Glutamatergic neuron (in vitro differentiated cells): ENCODE data around the gene FLCN. TPM values are rescaled to one million over a fixed set of nuclear protein-coding genes. Genes with fewer than 3 reads are reported as not detected.
"Not testable (repeated sequence)": the region's sequence is repeated elsewhere in the genome, so short reads cannot be mapped to it uniquely, and the experiment has no call there.

ENCODE experiments used
- DNase-seq: peaks from one replicate; pipeline ENCODE4 v3.0.0; 2022
- H3K27ac Mint-ChIP-seq: one replicate; pipeline ENCODE4 v1.8.0; 2020; ENCODE audit warnings: mild to moderate bottlenecking, mixed read lengths, inconsistent platforms; ENCODE audit not compliant: unreplicated experiment
- H3K27me3 Mint-ChIP-seq: one replicate; pipeline ENCODE4 v1.8.0; 2020; ENCODE audit warnings: mild to moderate bottlenecking, moderate library complexity, mixed read lengths, inconsistent platforms; ENCODE audit not compliant: unreplicated experiment
- H3K36me3 Mint-ChIP-seq: one replicate; pipeline ENCODE4 v1.8.0; 2020; ENCODE audit warnings: mild to moderate bottlenecking, mixed read lengths, inconsistent platforms; ENCODE audit not compliant: unreplicated experiment
- H3K4me1 Mint-ChIP-seq: one replicate; pipeline ENCODE4 v1.8.0; 2020; ENCODE audit warnings: mild to moderate bottlenecking, low read depth, mixed read lengths, inconsistent platforms; ENCODE audit not compliant: unreplicated experiment
- H3K4me3 Mint-ChIP-seq: one replicate; pipeline ENCODE4 v1.8.0; 2020; ENCODE audit warnings: mild to moderate bottlenecking, mixed read lengths, inconsistent platforms; ENCODE audit not compliant: unreplicated experiment
- H3K9me3 Mint-ChIP-seq: one replicate; pipeline ENCODE4 v1.8.0; 2020; ENCODE audit warnings: mild to moderate bottlenecking, moderate library complexity, mixed read lengths, inconsistent platforms; ENCODE audit not compliant: unreplicated experiment
- CTCF ChIP-seq: fragments of 200-600 bp; sonication (generic); IDR thresholded peaks from one replicate; pipeline ENCODE4 v1.5.0; 2021; ENCODE audit not compliant: partially characterized antibody, unreplicated experiment
- total RNA-seq: library from RNA; stranded (reverse); fragmentation: NEBNext Ultra II Directional; extraction: Animal tissue kit (Norgen Biotek cat#: 25700); gene quantifications from one replicate; pipeline ENCODE4 v1.2.1, GENCODE V29; 2021; ENCODE audit not compliant: unreplicated experiment

The FLCN gene
- total RNA-seq, 1 donor from 2014 or later = 131 TPM

DNA sequence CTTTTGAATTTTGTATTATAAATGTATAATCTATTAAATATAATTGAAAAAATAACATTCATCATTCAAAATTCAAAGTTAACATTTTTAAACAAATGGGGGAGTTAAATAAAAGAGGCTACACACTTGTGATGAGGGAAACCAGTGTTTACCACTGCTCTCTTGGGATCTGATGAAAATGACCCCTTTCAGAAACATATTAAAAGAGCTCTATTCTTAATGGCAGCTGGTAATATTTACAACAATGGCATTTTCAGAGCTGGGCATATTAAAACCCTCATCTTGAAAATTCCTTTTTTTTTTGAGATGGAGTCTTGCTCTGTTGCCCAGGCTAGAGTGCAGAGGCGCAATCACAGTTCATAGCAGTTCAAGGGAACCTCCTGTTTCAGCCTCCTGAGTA, 19.3 kb upstream of the FLCN start:
- Mint-ChIP-seq H3K27ac (no peak overlapping the region), H3K9me3 (peaks cover 4% of the 10 kb centered on the region), H3K36me3 (no peaks in the 10 kb centered on the region), H3K4me1 (peaks cover 8% of the 10 kb centered on the region), H3K27me3 (peaks cover 2% of the 10 kb centered on the region), H3K4me3 (no peak overlapping the region)
- DNase-seq = no peak
- TF ChIP-seq CTCF = no peak

DNA sequence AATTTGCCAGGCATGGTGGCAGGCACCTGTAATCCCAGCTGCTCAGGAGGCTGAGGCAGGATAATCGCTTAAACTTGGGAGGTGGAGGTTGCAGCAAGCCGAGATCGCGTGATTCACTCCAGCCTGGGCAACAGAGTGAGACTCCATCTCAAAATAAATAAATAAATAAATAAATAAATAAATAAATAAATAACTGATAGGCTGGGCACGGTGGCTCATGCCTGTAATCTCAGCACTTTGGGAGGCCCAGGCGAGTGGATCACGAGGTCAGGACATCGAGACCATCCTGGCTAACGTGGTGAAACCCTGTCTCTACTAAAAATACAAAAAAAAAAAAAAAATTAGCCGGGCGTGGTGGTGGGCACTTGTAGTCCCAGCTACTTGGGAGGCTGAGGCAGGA, 18.7 kb upstream of the FLCN start:
- not testable (repeated sequence) for H3K36me3 Mint-ChIP-seq

GRCh38 chr17:17254036-17254435, 17.1 kb upstream of the FLCN start:
- Mint-ChIP-seq H3K27ac (no peak overlapping the region), H3K9me3 (peaks cover 3% of the 10 kb centered on the region), H3K4me3 (no peak overlapping the region), H3K36me3 (no peaks in the 10 kb centered on the region), H3K27me3 (peaks cover 2% of the 10 kb centered on the region), H3K4me1 (peaks cover 4% of the 10 kb centered on the region)
- no peak for TF ChIP-seq CTCF
- DNase-seq = no peak

More for the DNA sequence above, 18.7 kb upstream of the FLCN start:
- not testable (repeated sequence) for H3K27me3 Mint-ChIP-seq, H3K27ac Mint-ChIP-seq, H3K9me3 Mint-ChIP-seq, H3K4me1 Mint-ChIP-seq, DNase-seq, H3K4me3 Mint-ChIP-seq

DNA sequence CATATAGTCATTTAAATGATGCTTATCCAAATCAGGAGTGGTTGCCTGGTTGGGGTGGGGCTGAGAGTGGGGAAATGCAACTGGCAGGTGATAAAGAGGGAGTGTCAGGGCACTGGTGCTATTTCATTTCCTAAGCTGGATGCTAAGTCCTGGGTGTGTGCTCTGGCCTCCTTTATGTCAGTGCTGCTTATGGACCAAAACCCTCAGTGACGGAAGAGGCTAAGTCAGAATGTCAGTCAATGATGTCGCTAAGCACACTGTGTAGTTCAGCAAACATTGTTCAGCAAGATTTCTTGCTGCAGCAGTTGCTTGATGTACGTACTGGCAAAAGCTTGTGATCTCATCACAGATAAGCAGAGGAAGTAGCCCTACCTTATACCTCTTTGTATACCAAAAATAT, 16.4 kb upstream of the FLCN start:
- Mint-ChIP-seq H3K27me3 (peaks cover 2% of the 10 kb centered on the region), H3K4me1 (no peaks in the 10 kb centered on the region), H3K9me3 (peaks cover 1% of the 10 kb centered on the region), H3K4me3 (peak overlapping the region; percentile 15), H3K36me3 (no peaks in the 10 kb centered on the region), H3K27ac (peak overlapping the region; percentile 23)
- no peak for TF ChIP-seq CTCF
- DNase-seq = no peak

- Mint-ChIP-seq H3K27ac (no peak overlapping the region), H3K4me1 (no peaks in the 10 kb centered on the region), H3K4me3 (no peak overlapping the region), H3K9me3 (peaks cover 1% of the 10 kb centered on the region), H3K27me3 (peaks cover 1% of the 10 kb centered on the region), H3K36me3 (no peaks in the 10 kb centered on the region)
- no peak for TF ChIP-seq CTCF
- DNase-seq = no peak
Measured at GRCh38 chr17:17252149-17252661, 15.2 kb upstream of the FLCN start.
